Brain microvascular endothelial cell (primary cell): ENCODE measurements around the gene EPHA10.

Experiments
- DNase-seq: peaks from one replicate; pipeline ENCODE4 v3.0.0-alpha.2; 2020
- H3K27ac ChIP-seq: fragments of 250-450 bp; sonication (Bioruptor Pico); 2 replicates; pipeline ENCODE4 v1.5.1; 2020; ENCODE audit warnings: mild to moderate bottlenecking, moderate library complexity
- H3K27me3 ChIP-seq: fragments of 250-450 bp; sonication (Bioruptor Pico); replicated peaks from 2 replicates; pipeline ENCODE4 v1.5.1; 2020; ENCODE audit warnings: mild to moderate bottlenecking
- H3K36me3 ChIP-seq: fragments of 250-450 bp; sonication (Bioruptor Pico); replicated peaks from 2 replicates; pipeline ENCODE4 v1.5.1; 2020; ENCODE audit warnings: mild to moderate bottlenecking
- H3K4me3 ChIP-seq: 2 replicates; pipeline ENCODE4 v1.5.1; 2011; ENCODE audit warnings: low read depth, mild to moderate bottlenecking, control low read depth, low read length, moderate library complexity
- CTCF ChIP-seq: IDR thresholded peaks from 2 replicates; pipeline ENCODE4 v1.5.1; 2011; ENCODE audit warnings: low read depth, mild to moderate bottlenecking, moderate library complexity, low read length, control low read depth, inconsistent platforms; ENCODE audit errors: missing control alignments
- in situ Hi-C: cut with HindIII; loops from 2 replicates; pipeline ENCODE4 v1.10.0; 2017; ENCODE audit warnings: low sequenced_read_pairs, low pct_ligation_motif_present

EPHA10 gene

GRCh38 chr1:37717631-37718030 lies 47.3 kb downstream of the EPHA10 start:
- no peaks in the 10 kb centered on the region for H3K27me3 ChIP-seq
- DNase-seq, result no peak
- H3K36me3 ChIP-seq, result no peaks in the 10 kb centered on the region
- TF ChIP-seq CTCF, result no peak
- in situ Hi-C loops, result no loop called here
- no peak overlapping the region for H3K27ac ChIP-seq
- no peak overlapping the region for H3K4me3 ChIP-seq

- in situ Hi-C loops, result no loop called here
- TF ChIP-seq CTCF, result no peak
- Histone ChIP-seq H3K27me3 (no peaks in the 10 kb centered on the region), H3K4me3 (no peak overlapping the region), H3K36me3 (no peaks in the 10 kb centered on the region), H3K27ac (no peak overlapping the region)
- DNase-seq, result no peak
Measured at GRCh38 chr1:37716321-37716720, 48.6 kb downstream of the EPHA10 start.

GRCh38 chr1:37714689-37715088 lies 50.2 kb downstream of the EPHA10 start:
- Histone ChIP-seq H3K27ac (no peak overlapping the region), H3K27me3 (no peaks in the 10 kb centered on the region), H3K4me3 (no peak overlapping the region), H3K36me3 (no peaks in the 10 kb centered on the region)
- in situ Hi-C loops, result no loop called here
- TF ChIP-seq CTCF, result no peak
- no peak for DNase-seq

- DNase-seq, result no peak
- in situ Hi-C loops, result no loop called here
Measured at GRCh38 chr1:37714226-37714625, 50.7 kb downstream of the EPHA10 start.

GRCh38 chr1:37708471-37708870 lies 56.4 kb downstream of the EPHA10 start:
- Histone ChIP-seq H3K4me3 (no peak overlapping the region), H3K36me3 (peaks cover 14% of the 10 kb centered on the region), H3K27ac (no peak overlapping the region), H3K27me3 (no peaks in the 10 kb centered on the region)
- no peak for DNase-seq
- TF ChIP-seq CTCF, result no peak
- in situ Hi-C loops, result no loop called here

More at GRCh38 chr1:37714226-37714625, 50.7 kb downstream of the EPHA10 start:
- TF ChIP-seq CTCF, result no peak
- Histone ChIP-seq H3K4me3 (no peak overlapping the region), H3K27ac (no peak overlapping the region), H3K36me3 (no peaks in the 10 kb centered on the region), H3K27me3 (no peaks in the 10 kb centered on the region)

- Histone ChIP-seq H3K27ac (no peak overlapping the region), H3K4me3 (no peak overlapping the region), H3K36me3 (peaks cover 15% of the 10 kb centered on the region), H3K27me3 (no peaks in the 10 kb centered on the region)
- no peak for TF ChIP-seq CTCF
- DNase-seq, result no peak
- in situ Hi-C loops, result no loop called here
Measured at GRCh38 chr1:37705399-37705798, 59.5 kb downstream of the EPHA10 start.
